ENCODE data around the gene CITED1.

Gene CITED1

GRCh38 chrX:72308566-72309296 is 3.0 kb upstream of the CITED1 start:
- peak; percentile 26 for DNase-seq

GRCh38 chrX:72308209-72308565 is 2.5 kb upstream of the CITED1 start:
- DNase-seq: no peak

DNA sequence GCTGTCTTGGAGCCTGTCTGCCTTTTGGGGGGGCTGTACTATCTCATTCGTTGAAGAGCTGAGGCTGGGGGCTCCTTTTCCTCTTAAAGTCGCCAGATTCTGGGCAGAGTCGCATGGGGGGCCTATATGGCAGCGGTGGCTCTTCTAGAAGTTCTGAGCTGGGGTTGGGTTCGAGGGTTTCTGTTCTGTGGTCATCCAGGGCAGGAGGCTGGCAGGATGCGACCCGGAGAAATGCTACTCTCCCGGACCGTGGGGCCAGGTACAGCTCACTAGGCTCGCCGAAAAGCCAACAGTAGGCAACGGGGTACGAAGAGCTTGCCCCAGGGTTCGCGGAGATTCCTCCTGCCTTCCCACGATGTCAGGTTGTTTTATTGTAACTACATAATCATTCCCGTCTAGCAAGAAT is 1.9 kb upstream of the CITED1 start:
- DNase-seq: no peak

GRCh38 chrX:72306851-72307645 is 1.3 kb upstream of the CITED1 start:
- DNase-seq: no peak

DNA sequence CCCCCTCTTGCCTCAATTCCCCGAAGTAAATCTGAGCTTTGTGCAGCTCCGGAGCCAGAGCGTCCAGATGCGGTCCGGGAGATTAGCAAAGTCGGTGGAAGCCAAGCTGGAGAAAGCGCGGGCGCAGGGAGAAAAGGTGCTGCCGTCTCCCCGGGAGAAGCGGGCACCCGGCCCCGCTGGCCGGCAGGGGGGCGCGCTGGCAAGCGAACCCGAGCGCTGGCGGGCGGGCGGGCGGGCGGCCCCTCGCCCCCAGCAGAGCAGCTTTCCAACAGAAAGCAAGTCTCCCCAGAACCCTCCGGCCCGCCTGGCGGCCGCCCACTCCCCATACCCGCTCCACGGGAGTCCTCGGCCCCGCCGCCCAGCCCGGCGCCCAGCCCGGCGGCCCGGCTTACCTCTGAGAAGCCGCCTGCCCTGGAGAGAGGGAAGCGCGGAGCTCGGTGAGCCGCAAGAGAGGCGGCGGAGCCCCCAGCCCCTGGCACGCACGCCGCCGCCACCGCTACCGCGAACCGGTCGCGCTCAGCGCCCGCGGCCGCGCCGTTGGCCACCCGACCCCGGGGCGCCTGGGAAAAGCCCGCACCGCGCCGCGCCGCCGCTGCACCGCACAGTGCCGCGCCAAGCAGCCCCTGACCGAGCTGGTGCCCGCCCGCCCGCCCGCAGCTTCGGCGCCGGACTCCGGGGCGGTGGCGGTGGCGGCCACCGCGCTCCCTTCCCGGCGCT is 529 bp upstream of the CITED1 start:
- no peak for DNase-seq

DNA sequence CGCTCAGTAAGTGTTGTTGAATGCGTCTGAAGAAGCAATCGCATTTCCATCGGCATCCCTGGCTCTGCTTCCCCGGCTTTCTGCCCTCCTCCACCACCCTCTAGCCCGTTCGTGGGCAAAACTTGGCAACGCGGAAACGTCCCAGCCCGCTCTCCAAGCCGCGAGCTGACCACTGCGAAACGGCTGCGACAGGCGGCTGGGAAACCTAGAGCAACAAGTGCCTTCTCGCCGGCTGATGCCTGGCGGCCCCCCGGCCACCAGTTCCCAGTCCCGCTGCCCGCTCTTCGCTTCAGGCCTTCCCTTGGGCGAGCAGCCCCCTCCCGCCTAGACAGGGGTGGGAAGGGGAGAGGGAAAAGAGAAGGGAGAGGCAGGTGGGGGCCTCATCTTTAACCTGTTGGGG is 837 bp downstream of the CITED1 start:
- no peak for DNase-seq

DNA sequence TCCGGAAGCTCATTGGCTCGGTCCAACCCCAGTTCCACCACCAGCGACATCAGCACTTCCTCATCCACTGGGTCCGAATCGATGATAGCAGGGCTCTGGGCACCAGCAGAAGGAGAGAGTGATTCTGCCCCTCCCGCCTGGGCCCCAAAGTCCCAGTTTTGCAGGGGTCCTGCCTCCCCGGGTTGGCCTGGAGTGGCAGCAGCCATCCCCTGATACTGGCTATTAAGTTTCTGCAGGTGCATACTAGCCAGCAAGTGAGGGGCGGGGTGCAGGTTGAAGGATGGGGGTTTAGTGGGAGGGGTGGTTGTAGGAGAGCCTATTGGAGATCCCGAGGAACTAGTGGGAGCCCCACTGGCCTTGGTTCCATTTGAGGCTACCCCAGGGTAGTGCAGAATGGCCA is 3.9 kb downstream of the CITED1 start:
- DNase-seq: no peak

DNA sequence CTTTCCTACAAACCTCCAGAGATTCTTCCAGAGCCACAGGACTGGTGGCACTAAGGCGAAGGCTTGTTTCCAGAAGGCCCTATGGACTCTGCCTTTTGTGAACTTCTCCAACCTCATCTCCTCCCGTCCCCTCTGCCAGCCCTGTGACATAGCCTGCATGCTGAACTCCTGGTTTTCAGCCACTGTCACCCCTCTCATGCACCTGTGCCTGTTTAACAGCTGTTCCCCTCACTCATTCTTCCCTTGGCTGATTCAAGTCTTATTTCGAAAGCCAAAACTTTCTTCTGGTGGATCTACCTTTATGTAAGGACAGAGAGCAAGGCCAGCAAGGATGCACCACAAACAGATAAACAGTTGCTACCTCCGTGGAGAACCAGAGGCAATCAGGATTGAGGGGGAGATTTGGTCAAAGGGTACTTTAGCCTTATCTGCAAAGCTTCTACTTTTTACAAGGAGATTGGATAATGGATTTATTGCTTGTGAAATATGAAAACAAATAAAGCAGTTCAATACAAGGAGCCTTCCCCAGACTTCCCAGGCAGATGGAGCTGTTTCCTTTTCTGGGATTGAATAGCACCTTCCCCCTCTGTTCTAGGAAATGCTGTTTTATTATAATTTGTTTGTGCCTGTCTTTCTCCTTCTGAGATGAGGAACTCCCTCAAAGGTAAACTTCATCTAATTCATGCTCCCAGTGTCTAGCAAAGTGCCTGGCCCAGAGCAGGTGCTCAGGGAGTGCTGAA is 5.7 kb downstream of the CITED1 start:
- no peak for DNase-seq

GRCh38 chrX:72297953-72298730 is 7.6 kb downstream of the CITED1 start:
- no peak for DNase-seq

DNA sequence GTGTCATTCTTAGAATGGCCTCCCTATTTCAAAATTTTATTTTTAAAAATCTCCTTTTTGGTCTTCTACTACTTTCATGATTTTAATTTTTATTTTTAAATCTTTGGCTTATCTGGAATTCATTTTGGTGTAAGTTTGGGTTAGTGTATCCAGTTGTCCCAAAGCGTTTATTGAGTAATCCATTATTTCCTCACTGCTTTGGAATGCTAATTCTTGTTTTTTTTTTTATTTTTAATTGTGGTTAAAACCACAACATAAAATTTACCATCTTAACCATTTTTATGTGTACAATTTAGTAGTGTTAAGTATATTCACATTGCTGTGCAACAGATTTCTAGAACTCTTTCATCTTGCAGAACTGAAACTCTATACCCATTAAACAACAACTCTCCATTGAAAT is 8.7 kb downstream of the CITED1 start:
- DNase-seq: no peak

- no peak for DNase-seq
These were observed 10.0 kb downstream of the CITED1 start for GRCh38 chrX:72295745-72296144.

DNA sequence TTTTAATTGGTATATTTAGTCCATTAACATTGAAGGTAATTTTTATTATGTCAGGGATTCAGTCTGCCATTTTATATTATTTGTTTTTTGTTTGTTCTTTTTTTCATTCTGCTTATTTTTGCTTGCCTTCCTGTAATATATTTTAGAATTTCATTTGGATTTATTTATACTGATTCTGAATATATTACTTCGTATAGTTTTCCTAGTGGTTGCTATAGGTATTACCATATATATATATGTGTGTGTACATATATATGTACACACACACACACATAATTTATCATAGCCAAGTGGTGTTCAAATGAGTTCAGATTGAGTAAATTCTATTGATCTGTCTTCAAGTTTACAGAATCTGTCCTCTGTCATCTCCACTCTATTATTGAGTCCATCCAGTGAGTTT is 11.2 kb downstream of the CITED1 start:
- no peak for DNase-seq

DNA sequence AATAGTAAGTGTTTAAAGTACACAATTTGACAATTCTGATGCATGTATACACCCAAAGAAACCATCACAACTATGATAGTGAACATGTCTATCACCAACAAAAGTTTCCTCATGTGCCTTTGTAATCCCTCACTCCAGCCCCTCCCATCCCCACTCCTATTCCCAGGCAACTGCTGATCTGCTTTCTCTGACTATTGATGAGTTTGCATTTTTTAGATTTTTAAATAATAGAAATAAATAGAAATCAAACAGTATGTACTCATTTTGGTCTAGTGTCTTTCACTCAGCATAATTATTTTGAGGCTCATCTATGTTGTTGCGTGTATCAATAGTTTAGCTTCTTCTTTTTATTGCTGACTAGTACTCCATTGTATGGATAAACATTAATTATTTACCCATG is 23.4 kb downstream of the CITED1 start:
- no peak for DNase-seq

- no peak for DNase-seq
These were observed 25.3 kb downstream of the CITED1 start for GRCh38 chrX:72280321-72280845.

- DNase-seq: no peak
These were observed 29.2 kb downstream of the CITED1 start for GRCh38 chrX:72276478-72276953.

- no peak for DNase-seq
These were observed 31.2 kb downstream of the CITED1 start for GRCh38 chrX:72274526-72274925.

GRCh38 chrX:72273718-72274117 is 32.0 kb downstream of the CITED1 start:
- no peak for DNase-seq

DNA sequence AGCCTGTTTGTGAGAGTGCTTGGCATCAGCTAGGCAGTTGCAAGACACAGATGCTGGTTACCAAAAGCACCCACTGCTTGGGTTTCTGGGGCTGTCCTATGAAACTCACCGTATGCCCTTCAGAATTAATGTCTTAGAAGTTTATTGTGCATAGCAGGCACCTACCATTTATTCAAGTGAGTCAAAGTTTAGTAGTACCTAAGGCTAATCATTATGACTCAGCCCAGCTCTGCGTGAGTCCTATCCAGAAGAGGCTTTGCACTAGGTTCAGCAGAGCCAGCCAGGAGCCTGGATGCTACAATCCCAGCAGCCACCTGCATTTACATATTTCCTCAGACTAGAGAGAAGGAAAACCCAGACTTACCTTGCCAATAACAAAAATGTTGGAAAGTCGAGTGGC is 32.8 kb downstream of the CITED1 start:
- DNase-seq: no peak

DNA sequence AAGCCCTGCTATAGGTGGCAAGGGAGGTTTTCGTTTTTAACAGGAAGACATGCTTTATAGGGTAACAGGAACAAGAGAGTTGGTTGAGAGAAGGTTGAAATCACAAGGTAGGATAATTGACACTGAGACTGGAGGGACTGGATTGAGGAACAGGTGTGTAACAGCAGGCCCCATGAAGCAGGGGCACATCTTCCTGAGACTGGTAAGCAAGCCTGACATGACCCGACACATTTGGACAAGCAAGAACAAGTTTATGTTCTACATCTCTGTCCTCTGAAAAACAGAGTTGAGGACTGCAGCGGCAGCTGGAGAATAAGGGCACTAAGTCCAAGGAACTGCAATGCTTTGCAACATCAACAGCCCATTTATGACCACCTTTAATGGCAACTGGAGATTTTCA is 33.9 kb downstream of the CITED1 start:
- DNase-seq: no peak

DNA sequence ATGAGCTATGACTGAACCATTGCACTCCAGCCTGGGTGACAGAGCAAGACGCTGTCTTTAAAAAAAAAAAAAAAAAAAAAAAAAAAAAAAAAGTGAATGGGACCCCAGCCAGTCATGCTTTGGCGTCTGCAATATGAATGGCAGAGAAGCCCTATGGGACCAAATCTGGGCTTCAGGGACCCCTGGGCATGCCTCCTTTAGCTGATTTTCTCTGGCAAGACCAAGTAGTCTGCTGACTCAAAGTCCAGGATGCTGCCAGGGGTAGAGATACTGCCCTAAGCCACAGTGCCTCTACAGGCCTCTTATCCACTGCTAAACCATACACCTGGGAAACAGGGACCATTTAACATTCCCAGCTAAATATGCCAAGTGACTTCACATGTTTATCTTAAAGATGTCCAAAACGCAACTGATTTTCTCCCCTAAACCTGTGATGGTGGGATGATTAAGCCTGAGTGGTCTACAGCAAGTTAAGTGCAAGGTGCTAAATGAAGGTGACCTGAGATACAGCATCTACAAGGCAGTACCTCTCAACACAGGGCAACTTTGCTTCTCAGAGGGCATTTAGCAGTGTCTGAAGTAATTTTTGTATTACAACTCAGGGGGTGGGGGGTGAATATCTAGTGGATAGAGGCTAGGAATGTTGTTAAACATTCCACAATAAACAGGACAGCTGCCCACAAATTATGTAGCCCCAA is 34.5 kb downstream of the CITED1 start:
- no peak for DNase-seq

- DNase-seq: no peak
These were observed 35.3 kb downstream of the CITED1 start for GRCh38 chrX:72270316-72270866.
